SU-DHL-6 (cell line): Measurements from ENCODE around the gene PLA2G2C.
A peak's percentile ranks its signal among the peaks of the same experiment; 100 is the strongest.

ENCODE experiments used
- CTCF ChIP-seq: fragments of 200-600 bp; sonication (generic); IDR thresholded peaks from one replicate; pipeline ENCODE4 v1.5.1; 2017; ENCODE audit warnings: antibody characterized with exemption, mild to moderate bottlenecking, low read length, moderate library complexity; ENCODE audit not compliant: insufficient read depth, poor library complexity, severe bottlenecking
- EZH2phosphoT487 ChIP-seq: fragments of 200-600 bp; sonication (generic), shearing (Covaris generic); conservative IDR thresholded peaks from 2 replicates; pipeline ENCODE4 v1.6.1; 2018; ENCODE audit warnings: mild to moderate bottlenecking, antibody characterized with exemption, low read length, moderate library complexity, mixed read lengths

DNA sequence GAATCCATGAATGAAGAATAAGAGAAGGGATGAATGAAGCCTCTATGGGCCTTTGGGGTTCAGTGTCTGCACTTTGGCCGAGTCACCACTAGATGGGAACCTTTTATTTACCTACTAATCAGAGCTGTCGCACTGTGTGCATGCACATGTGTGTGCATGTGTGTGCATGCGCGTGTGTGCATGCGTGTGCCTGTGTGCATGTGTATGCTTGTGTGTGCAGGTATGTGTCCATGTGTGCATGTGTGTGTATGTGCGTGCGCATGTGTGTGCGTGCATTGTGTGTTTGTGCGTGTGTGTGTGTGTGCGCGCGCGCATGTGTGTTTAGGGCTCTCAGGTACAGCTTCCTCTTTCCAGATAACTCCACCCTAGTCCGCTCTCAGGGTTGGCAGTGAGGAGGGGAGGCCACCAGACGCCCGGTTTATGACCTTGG, 20.8 kb downstream of the PLA2G2C start:
- TF ChIP-seq CTCF (peak; percentile 50), EZH2phosphoT487 (no peak)
